Measurements from ENCODE around the gene HPS5. TPM values are rescaled to one million over a fixed set of nuclear protein-coding genes. Genes with fewer than 3 reads are reported as not detected.

HPS5 gene
- polyA plus RNA-seq, 1 donor (not counting 4 experiments of a cell fraction or from before 2014, with no cell fraction given) = 20.9 TPM

DNA sequence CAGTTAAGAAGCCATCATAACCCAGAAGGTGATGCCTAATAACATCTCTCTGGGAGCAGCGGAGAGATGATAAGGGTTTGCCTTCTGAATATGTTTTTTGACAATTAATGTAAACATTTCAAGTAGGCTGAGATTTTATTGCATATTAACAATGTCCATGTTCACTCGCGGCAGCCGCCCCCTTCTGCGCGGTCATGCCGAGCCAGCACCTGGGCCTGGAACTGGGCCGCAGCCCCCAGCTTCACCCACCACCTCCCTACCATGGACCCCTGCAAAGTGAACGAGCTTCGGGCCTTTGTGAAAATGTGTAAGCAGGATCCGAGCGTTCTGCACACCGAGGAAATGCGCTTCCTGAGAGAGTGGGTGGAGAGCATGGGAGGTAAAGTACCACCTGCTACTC, 60.2 kb downstream of the HPS5 start:
- dilution Hi-C loops (cut with MboI; ENCODE audit: extremely low pct_ligation_motif_present, low sequenced_read_pairs) = no loop called here

GRCh38 chr11:18259259-18259658, 62.7 kb downstream of the HPS5 start:
- Histone ChIP-seq H3K9ac (ENCODE audit: control insufficient read depth, extremely low read depth, insufficient read depth, low read length) (no peak overlapping the region), H3K27ac (ENCODE audit: control insufficient read depth, insufficient read depth, low read length) (no peak overlapping the region), H3K4me2 (ENCODE audit: control insufficient read depth, extremely low read depth, insufficient read depth, low read depth, low read length) (no peak overlapping the region), H3K4me1 (ENCODE audit: control insufficient read depth, extremely low read depth, insufficient read depth, low read length) (no peaks in the 10 kb centered on the region), H3K9me3 (ENCODE audit: control insufficient read depth, low read depth, low read length) (no peaks in the 10 kb centered on the region), H3K27me3 (ENCODE audit: control insufficient read depth, extremely low read depth, insufficient read depth, low read length) (no peaks in the 10 kb centered on the region), H3K9me1 (ENCODE audit: control insufficient read depth, extremely low read depth, insufficient read depth, low read length) (no peaks in the 10 kb centered on the region), H2AFZ (ENCODE audit: control insufficient read depth, low read length) (no peak overlapping the region), H4K20me1 (ENCODE audit: control insufficient read depth, extremely low read depth, insufficient read depth, low read length) (no peaks in the 10 kb centered on the region), H3K4me3 (ENCODE audit: control insufficient read depth in 2 of 3, extremely low read depth in 1 of 3, insufficient read depth in 2 of 3, low read depth in 1 of 3, low read length in 3 of 3) (no peak overlapping the region), H3K36me3 (ENCODE audit: control insufficient read depth in 2 of 2, extremely low read depth in 1 of 2, insufficient read depth in 2 of 2, low read length in 2 of 2) (no peaks in the 10 kb centered on the region), H3K79me2 (ENCODE audit: control insufficient read depth, insufficient read depth, low read length) (no peaks in the 10 kb centered on the region)
- dilution Hi-C loops (cut with MboI; ENCODE audit: extremely low pct_ligation_motif_present, low sequenced_read_pairs) = no loop called here
- FAIRE-seq (no peak), DNase-seq (ENCODE audit: low read depth, low spot score) (no peak)
- no peak for TF ChIP-seq EZH2 (IDR thresholded peaks at IDR 0.05; ENCODE audit: low read length)
- TF ChIP-seq, protein P1, sequence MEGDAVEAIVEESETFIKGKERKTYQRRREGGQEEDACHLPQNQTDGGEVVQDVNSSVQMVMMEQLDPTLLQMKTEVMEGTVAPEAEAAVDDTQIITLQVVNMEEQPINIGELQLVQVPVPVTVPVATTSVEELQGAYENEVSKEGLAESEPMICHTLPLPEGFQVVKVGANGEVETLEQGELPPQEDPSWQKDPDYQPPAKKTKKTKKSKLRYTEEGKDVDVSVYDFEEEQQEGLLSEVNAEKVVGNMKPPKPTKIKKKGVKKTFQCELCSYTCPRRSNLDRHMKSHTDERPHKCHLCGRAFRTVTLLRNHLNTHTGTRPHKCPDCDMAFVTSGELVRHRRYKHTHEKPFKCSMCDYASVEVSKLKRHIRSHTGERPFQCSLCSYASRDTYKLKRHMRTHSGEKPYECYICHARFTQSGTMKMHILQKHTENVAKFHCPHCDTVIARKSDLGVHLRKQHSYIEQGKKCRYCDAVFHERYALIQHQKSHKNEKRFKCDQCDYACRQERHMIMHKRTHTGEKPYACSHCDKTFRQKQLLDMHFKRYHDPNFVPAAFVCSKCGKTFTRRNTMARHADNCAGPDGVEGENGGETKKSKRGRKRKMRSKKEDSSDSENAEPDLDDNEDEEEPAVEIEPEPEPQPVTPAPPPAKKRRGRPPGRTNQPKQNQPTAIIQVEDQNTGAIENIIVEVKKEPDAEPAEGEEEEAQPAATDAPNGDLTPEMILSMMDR (optimal IDR thresholded peaks at IDR 0.05 in 1 of 3, IDR thresholded peaks at IDR 0.05 in 1 of 3, conservative IDR thresholded peaks at IDR 0.05 in 1 of 3; ENCODE audit: extremely low read depth in 1 of 3, insufficient read depth in 2 of 3, low read length in 3 of 3) = no peak

More for the DNA sequence above, 60.2 kb downstream of the HPS5 start:
- Histone ChIP-seq H4K20me1 (ENCODE audit: control insufficient read depth, extremely low read depth, insufficient read depth, low read length) (no peaks in the 10 kb centered on the region), H3K9me1 (ENCODE audit: control insufficient read depth, extremely low read depth, insufficient read depth, low read length) (no peaks in the 10 kb centered on the region), H3K27ac (ENCODE audit: control insufficient read depth, insufficient read depth, low read length) (no peak overlapping the region), H3K9ac (ENCODE audit: control insufficient read depth, extremely low read depth, insufficient read depth, low read length) (no peak overlapping the region), H2AFZ (ENCODE audit: control insufficient read depth, low read length) (no peak overlapping the region), H3K4me2 (ENCODE audit: control insufficient read depth, extremely low read depth, insufficient read depth, low read depth, low read length) (no peak overlapping the region), H3K27me3 (ENCODE audit: control insufficient read depth, extremely low read depth, insufficient read depth, low read length) (no peaks in the 10 kb centered on the region), H3K36me3 (ENCODE audit: control insufficient read depth in 2 of 2, extremely low read depth in 1 of 2, insufficient read depth in 2 of 2, low read length in 2 of 2) (no peaks in the 10 kb centered on the region), H3K4me3 (ENCODE audit: control insufficient read depth in 2 of 3, extremely low read depth in 1 of 3, insufficient read depth in 2 of 3, low read depth in 1 of 3, low read length in 3 of 3) (no peak overlapping the region), H3K9me3 (ENCODE audit: control insufficient read depth, low read depth, low read length) (no peaks in the 10 kb centered on the region), H3K4me1 (ENCODE audit: control insufficient read depth, extremely low read depth, insufficient read depth, low read length) (peaks cover 5% of the 10 kb centered on the region), H3K79me2 (ENCODE audit: control insufficient read depth, insufficient read depth, low read length) (no peaks in the 10 kb centered on the region)
- TF ChIP-seq, protein P1 (optimal IDR thresholded peaks at IDR 0.05 in 1 of 3, IDR thresholded peaks at IDR 0.05 in 1 of 3, conservative IDR thresholded peaks at IDR 0.05 in 1 of 3; ENCODE audit: extremely low read depth in 1 of 3, insufficient read depth in 2 of 3, low read length in 3 of 3) = no peak
- TF ChIP-seq EZH2 (IDR thresholded peaks at IDR 0.05; ENCODE audit: low read length) = no peak
- FAIRE-seq (no peak), DNase-seq (ENCODE audit: low read depth, low spot score) (no peak)
